Mesendoderm (in vitro differentiated cells): Measurements from ENCODE around the gene PHKG2.

Experiments used
- DNase-seq: peaks from one replicate; pipeline ENCODE4 v3.0.0; 2013
- H2AK5ac ChIP-seq: 2 replicates; pipeline ENCODE4 v1.6.1; 2013; ENCODE audit warnings: low read length, inconsistent platforms
- H2BK120ac ChIP-seq: 2 replicates; pipeline ENCODE4 v1.6.1; 2013; ENCODE audit warnings: low read depth, mild to moderate bottlenecking, low read length, moderate library complexity, mixed read lengths
- H2BK15ac ChIP-seq: replicated peaks from 2 replicates; pipeline ENCODE4 v1.6.1; 2013; ENCODE audit warnings: low read depth, mild to moderate bottlenecking, moderate library complexity
- H2BK5ac ChIP-seq: 2 replicates; pipeline ENCODE4 v1.6.1; 2013; ENCODE audit warnings: low read length, inconsistent platforms
- H3K18ac ChIP-seq: 2 replicates; pipeline ENCODE4 v1.6.1; 2013; ENCODE audit warnings: mild to moderate bottlenecking, low read length, mixed read lengths
- H3K23ac ChIP-seq: one replicate; pipeline ENCODE4 v1.6.1; 2013; ENCODE audit warnings: low read length
- H3K27ac ChIP-seq: 2 replicates; pipeline ENCODE4 v1.5.1; 2013; ENCODE audit warnings: low read depth, mild to moderate bottlenecking, inconsistent platforms, low read length, moderate library complexity
- H3K27me3 ChIP-seq: 2 replicates; pipeline ENCODE4 v1.6.1; 2013; ENCODE audit warnings: low read length, control low read depth, mild to moderate bottlenecking, inconsistent platforms; ENCODE audit not compliant: insufficient read depth, poor library complexity
- H3K36me3 ChIP-seq: 2 replicates; pipeline ENCODE4 v1.6.1; 2013; ENCODE audit warnings: low read length, inconsistent platforms; ENCODE audit not compliant: control insufficient read depth, insufficient read depth
- H3K4ac ChIP-seq: one replicate; pipeline ENCODE4 v1.6.1; 2013; ENCODE audit warnings: low read depth, mild to moderate bottlenecking, low read length, moderate library complexity
- H3K4me1 ChIP-seq: 2 replicates; pipeline ENCODE4 v1.6.1; 2013; ENCODE audit warnings: low read depth, low read length, inconsistent platforms; ENCODE audit not compliant: control insufficient read depth
- H3K4me2 ChIP-seq: 2 replicates; pipeline ENCODE4 v1.6.1; 2013; ENCODE audit warnings: low read length
- H3K4me3 ChIP-seq: 2 replicates; pipeline ENCODE4 v1.5.1; 2013; ENCODE audit warnings: mild to moderate bottlenecking, low read length
- H3K56ac ChIP-seq: one replicate; pipeline ENCODE4 v1.6.1; 2013; ENCODE audit warnings: low read length
- H3K79me1 ChIP-seq: 2 replicates; pipeline ENCODE4 v1.6.1; 2013; ENCODE audit warnings: low read length, inconsistent platforms
- H3K79me2 ChIP-seq: 2 replicates; pipeline ENCODE4 v1.6.1; 2013; ENCODE audit warnings: mild to moderate bottlenecking, low read length; ENCODE audit not compliant: control insufficient read depth, insufficient read depth
- H3K9ac ChIP-seq: 2 replicates; pipeline ENCODE4 v1.6.1; 2013; ENCODE audit warnings: low read length, inconsistent platforms
- H4K5ac ChIP-seq: one replicate; pipeline ENCODE4 v1.6.1; 2013; ENCODE audit warnings: low read length
- H4K8ac ChIP-seq: one replicate; pipeline ENCODE4 v1.6.1; 2013; ENCODE audit warnings: low read depth, mild to moderate bottlenecking, control low read depth, low read length, moderate library complexity
- WGBS: extraction: QIAGEN DNeasy Blood & Tissue Kit; methylation state at CpG from one replicate; pipeline ENCODE4 v1.1.7; 2013; ENCODE audit warnings: low lambda C conversion rate, missing lambda C conversion rate; ENCODE audit not compliant: insufficient coverage; ENCODE audit errors: extremely low coverage; 5-methylcytosine and 5-hydroxymethylcytosine counted together

Gene PHKG2

GRCh38 chr16:30786936-30787612 is 38.8 kb downstream of the PHKG2 start, which contains the start of gene ZNF629:
Gene ZNF629, minus strand, starts transcription at chr16:30787205. Its CDS starts 2,723 bp downstream, at chr16:30784482.
- Histone ChIP-seq H3K18ac (peak within 1 kb of the TSS; percentile 99), H3K4ac (peak within 1 kb of the TSS; percentile 100)
- peak; percentile 84 for DNase-seq

GRCh38 chr16:30787613-30788378 is 39.6 kb downstream of the PHKG2 start:
- WGBS: no CpG with 5 or more reads among the region's 11 CpGs
- peak overlapping the region; percentile 8 for H2BK5ac ChIP-seq
- H3K4me2 ChIP-seq: peak overlapping the region; percentile 41
- peaks cover 15% of the 10 kb centered on the region for H3K79me2 ChIP-seq
- H2AK5ac ChIP-seq: no peak overlapping the region
- peak overlapping the region; percentile 99 for H3K18ac ChIP-seq
- peak overlapping the region; percentile 6 for H2BK120ac ChIP-seq
- DNase-seq: peak; percentile 30
- no peaks in the 10 kb centered on the region for H3K27me3 ChIP-seq
- H4K5ac ChIP-seq: no peak overlapping the region
- H3K4me3 ChIP-seq: peak overlapping the region; percentile 58
- H3K4me1 ChIP-seq: peaks cover 2% of the 10 kb centered on the region
- H3K23ac ChIP-seq: no peak overlapping the region
- H3K27ac ChIP-seq: peak overlapping the region; percentile 86
- no peaks in the 10 kb centered on the region for H3K36me3 ChIP-seq
- peak overlapping the region; percentile 83 for H3K9ac ChIP-seq
- peak overlapping the region; percentile 91 for H3K56ac ChIP-seq
- H3K79me1 ChIP-seq: peaks cover 9% of the 10 kb centered on the region
- H2BK15ac ChIP-seq: no peak overlapping the region
- H4K8ac ChIP-seq: peak overlapping the region; percentile 99
- peak overlapping the region; percentile 61 for H3K4ac ChIP-seq

More at GRCh38 chr16:30786936-30787612, 38.8 kb downstream of the PHKG2 start, which contains the start of gene ZNF629:
- Histone ChIP-seq H3K27me3 (no peaks in the 10 kb centered on the region), H4K8ac (peak within 1 kb of the TSS; percentile 99), H2AK5ac (no peak within 1 kb of the TSS), H3K9ac (peak within 1 kb of the TSS; percentile 95), H3K27ac (peak within 1 kb of the TSS; percentile 86), H2BK5ac (peak within 1 kb of the TSS; percentile 8), H2BK15ac (no peak within 1 kb of the TSS), H3K4me1 (peaks cover 2% of the 10 kb centered on the region), H3K79me1 (peaks cover 9% of the 10 kb centered on the region), H4K5ac (no peak within 1 kb of the TSS), H3K79me2 (peaks cover 15% of the 10 kb centered on the region), H2BK120ac (peak within 1 kb of the TSS; percentile 78), H3K23ac (peak within 1 kb of the TSS; percentile 89), H3K4me2 (peak within 1 kb of the TSS; percentile 94), H3K4me3 (peak within 1 kb of the TSS; percentile 81), H3K56ac (peak within 1 kb of the TSS; percentile 93), H3K36me3 (peaks cover 1% of the 10 kb centered on the region)
- no CpG with 5 or more reads among the region's 37 CpGs for WGBS

DNA sequence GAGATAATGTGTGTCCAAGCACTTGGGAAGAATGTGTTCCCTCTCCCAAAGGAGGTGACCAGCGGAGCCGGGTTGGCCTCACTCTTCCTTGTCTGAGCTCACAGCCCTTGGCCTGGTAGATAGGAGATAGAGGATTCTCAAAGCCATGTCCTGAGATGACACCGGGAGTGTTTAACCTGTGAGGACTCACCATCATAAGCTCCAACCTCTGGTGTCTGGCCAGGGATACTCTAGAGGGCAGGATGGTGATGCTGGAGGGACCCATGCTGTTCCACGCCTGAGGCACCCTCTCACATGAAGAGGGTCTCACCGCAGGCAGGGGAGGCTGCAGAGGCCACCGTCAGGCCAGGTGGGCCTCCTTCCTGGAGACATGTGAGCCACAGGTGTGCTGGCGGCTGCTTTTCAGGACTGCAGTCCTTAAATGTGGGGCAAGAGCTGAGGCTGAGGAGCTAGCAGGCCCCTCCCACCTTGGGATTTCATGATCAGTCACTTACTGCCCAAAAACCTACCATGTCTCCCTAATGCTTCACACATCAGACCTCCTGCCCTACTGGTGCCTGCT is 45.4 kb downstream of the PHKG2 start:
- WGBS: no CpG with 5 or more reads among the region's 7 CpGs
- Histone ChIP-seq H3K27me3 (no peaks in the 10 kb centered on the region), H4K8ac (no peak overlapping the region), H3K4me3 (no peak overlapping the region), H2BK120ac (no peak overlapping the region), H3K27ac (no peak overlapping the region), H2AK5ac (no peak overlapping the region), H3K18ac (no peak overlapping the region), H3K79me1 (no peaks in the 10 kb centered on the region), H3K4ac (no peak overlapping the region), H3K4me1 (no peaks in the 10 kb centered on the region), H2BK5ac (no peak overlapping the region), H3K23ac (no peak overlapping the region), H3K56ac (no peak overlapping the region), H3K36me3 (no peaks in the 10 kb centered on the region), H2BK15ac (no peak overlapping the region), H3K79me2 (no peaks in the 10 kb centered on the region), H4K5ac (no peak overlapping the region), H3K9ac (no peak overlapping the region), H3K4me2 (no peak overlapping the region)
- DNase-seq: no peak

GRCh38 chr16:30794634-30795033 is 46.4 kb downstream of the PHKG2 start:
- Histone ChIP-seq H3K4me1 (no peaks in the 10 kb centered on the region), H3K4me3 (no peak overlapping the region), H2BK15ac (no peak overlapping the region), H4K5ac (no peak overlapping the region), H3K79me1 (no peaks in the 10 kb centered on the region), H3K4me2 (no peak overlapping the region), H3K27ac (no peak overlapping the region), H3K27me3 (no peaks in the 10 kb centered on the region), H3K9ac (no peak overlapping the region), H3K23ac (no peak overlapping the region), H2BK5ac (no peak overlapping the region), H3K36me3 (no peaks in the 10 kb centered on the region), H3K56ac (peak overlapping the region; percentile 34), H3K4ac (no peak overlapping the region), H3K79me2 (no peaks in the 10 kb centered on the region), H4K8ac (no peak overlapping the region), H3K18ac (no peak overlapping the region), H2BK120ac (no peak overlapping the region), H2AK5ac (no peak overlapping the region)
- DNase-seq: no peak
- WGBS: no CpG with 5 or more reads among the region's 3 CpGs

- Histone ChIP-seq H3K27me3 (no peaks in the 10 kb centered on the region), H3K4ac (no peak overlapping the region), H4K5ac (no peak overlapping the region), H3K4me2 (no peak overlapping the region), H3K18ac (no peak overlapping the region), H3K23ac (no peak overlapping the region), H3K9ac (no peak overlapping the region), H3K56ac (no peak overlapping the region), H3K4me1 (no peaks in the 10 kb centered on the region), H2BK120ac (no peak overlapping the region), H2AK5ac (no peak overlapping the region), H3K36me3 (no peaks in the 10 kb centered on the region), H4K8ac (no peak overlapping the region), H3K79me2 (no peaks in the 10 kb centered on the region), H2BK5ac (no peak overlapping the region), H3K27ac (no peak overlapping the region), H3K79me1 (no peaks in the 10 kb centered on the region), H2BK15ac (no peak overlapping the region), H3K4me3 (no peak overlapping the region)
- peak; percentile 50 for DNase-seq
- no CpG with 5 or more reads among the region's 8 CpGs for WGBS
Observed at GRCh38 chr16:30797670-30798309, 49.6 kb downstream of the PHKG2 start.
